Kidney capillary endothelial cell (primary cell): ENCODE results near the gene SLC25A48.

ENCODE experiments used
- DNase-seq: peaks from one replicate; pipeline ENCODE4 v3.0.0-alpha.2; 2018; ENCODE audit warnings: low spot score

SLC25A48 gene

GRCh38 chr5:135881244-135881643 lies 46.8 kb downstream of the SLC25A48 start:
- DNase-seq = no peak

- no peak for DNase-seq
Measured at GRCh38 chr5:135881819-135882218, 47.4 kb downstream of the SLC25A48 start.

- no peak for DNase-seq
Measured at GRCh38 chr5:135883026-135883425, 48.6 kb downstream of the SLC25A48 start.

GRCh38 chr5:135883441-135883840 lies 49.0 kb downstream of the SLC25A48 start:
- no peak for DNase-seq

- no peak for DNase-seq
Measured at GRCh38 chr5:135885031-135885430, 50.6 kb downstream of the SLC25A48 start.

GRCh38 chr5:135886136-135886535 lies 51.7 kb downstream of the SLC25A48 start:
- no peak for DNase-seq

GRCh38 chr5:135887447-135887864 lies 53.0 kb downstream of the SLC25A48 start:
- DNase-seq = peak; percentile 69

- no peak for DNase-seq
Measured at GRCh38 chr5:135887881-135888614, 53.6 kb downstream of the SLC25A48 start.

GRCh38 chr5:135890296-135890695 lies 55.8 kb downstream of the SLC25A48 start:
- DNase-seq = no peak

GRCh38 chr5:135890867-135891266 lies 56.4 kb downstream of the SLC25A48 start:
- DNase-seq = no peak

- no peak for DNase-seq
Measured at GRCh38 chr5:135891268-135891667, 56.8 kb downstream of the SLC25A48 start.

GRCh38 chr5:135891791-135892190 lies 57.3 kb downstream of the SLC25A48 start:
- DNase-seq = no peak

GRCh38 chr5:135894276-135894675 lies 59.8 kb downstream of the SLC25A48 start:
- peak; percentile 1 for DNase-seq

- no peak for DNase-seq
Measured at GRCh38 chr5:135894789-135895188, 60.3 kb downstream of the SLC25A48 start.

GRCh38 chr5:135895474-135896006 lies 61.1 kb downstream of the SLC25A48 start, which contains the start of gene IL9:
Gene IL9 (minus strand): TSS chr5:135895841. CDS start chr5:135895816, 25 bp downstream.
- no peak for DNase-seq

GRCh38 chr5:135898651-135899050 lies 64.2 kb downstream of the SLC25A48 start:
- no peak for DNase-seq

- no peak for DNase-seq
Measured at GRCh38 chr5:135900276-135900675, 65.8 kb downstream of the SLC25A48 start.

GRCh38 chr5:135901633-135902032 lies 67.2 kb downstream of the SLC25A48 start:
- no peak for DNase-seq

GRCh38 chr5:135905144-135905543 lies 70.7 kb downstream of the SLC25A48 start:
- no peak for DNase-seq

GRCh38 chr5:135913713-135914626 lies 79.5 kb downstream of the SLC25A48 start:
- DNase-seq = no peak

GRCh38 chr5:135915466-135916001 lies 81.1 kb downstream of the SLC25A48 start:
- no peak for DNase-seq

GRCh38 chr5:135916638-135917263 lies 82.3 kb downstream of the SLC25A48 start:
- no peak for DNase-seq
